ENCODE measurements around the gene RDH13.
"Not testable (repeated sequence)": the region's sequence is repeated elsewhere in the genome, so short reads cannot be mapped to it uniquely, and the experiment has no call there.

The RDH13 gene

DNA sequence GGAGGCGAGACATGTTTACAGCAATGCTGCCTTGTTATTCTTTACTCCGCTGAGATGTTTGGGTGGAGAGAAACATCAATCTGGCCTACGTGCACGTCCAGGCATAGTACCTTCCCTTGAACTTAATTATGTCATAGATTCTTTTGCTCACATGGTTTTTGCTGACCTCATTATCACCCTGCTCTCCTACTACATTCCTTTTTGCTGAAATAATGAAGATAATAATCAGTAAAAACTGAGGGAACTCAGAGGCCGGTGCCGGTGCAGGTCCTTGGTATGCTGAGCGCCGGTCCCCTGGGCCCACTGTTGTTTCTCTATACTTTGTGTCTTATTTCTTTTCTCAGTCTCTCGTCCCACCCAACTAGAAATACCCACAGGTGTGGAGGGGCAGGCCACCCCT lies 2.7 kb downstream of the RDH13 start:
- H3K4me3 ChIP-seq (ENCODE audit: low read length in 2 of 2); H3K9me3 ChIP-seq (ENCODE audit: control insufficient read depth in 2 of 2, low read length in 2 of 2); H3K9ac ChIP-seq (ENCODE audit: low read length in 2 of 2); H3K27me3 ChIP-seq (ENCODE audit: control insufficient read depth in 1 of 2, insufficient read depth in 2 of 2, low read length in 2 of 2); H3K27ac ChIP-seq (ENCODE audit: low read length); H3K4me1 ChIP-seq (ENCODE audit: control insufficient read depth, insufficient read depth, low read length): not testable (repeated sequence)
- peaks cover 13 to 19% of the 10 kb centered on the region in 2 donors for H3K36me3 ChIP-seq (ENCODE audit: control insufficient read depth in 2 of 2, insufficient read depth in 2 of 2, low read length in 2 of 2)

DNA sequence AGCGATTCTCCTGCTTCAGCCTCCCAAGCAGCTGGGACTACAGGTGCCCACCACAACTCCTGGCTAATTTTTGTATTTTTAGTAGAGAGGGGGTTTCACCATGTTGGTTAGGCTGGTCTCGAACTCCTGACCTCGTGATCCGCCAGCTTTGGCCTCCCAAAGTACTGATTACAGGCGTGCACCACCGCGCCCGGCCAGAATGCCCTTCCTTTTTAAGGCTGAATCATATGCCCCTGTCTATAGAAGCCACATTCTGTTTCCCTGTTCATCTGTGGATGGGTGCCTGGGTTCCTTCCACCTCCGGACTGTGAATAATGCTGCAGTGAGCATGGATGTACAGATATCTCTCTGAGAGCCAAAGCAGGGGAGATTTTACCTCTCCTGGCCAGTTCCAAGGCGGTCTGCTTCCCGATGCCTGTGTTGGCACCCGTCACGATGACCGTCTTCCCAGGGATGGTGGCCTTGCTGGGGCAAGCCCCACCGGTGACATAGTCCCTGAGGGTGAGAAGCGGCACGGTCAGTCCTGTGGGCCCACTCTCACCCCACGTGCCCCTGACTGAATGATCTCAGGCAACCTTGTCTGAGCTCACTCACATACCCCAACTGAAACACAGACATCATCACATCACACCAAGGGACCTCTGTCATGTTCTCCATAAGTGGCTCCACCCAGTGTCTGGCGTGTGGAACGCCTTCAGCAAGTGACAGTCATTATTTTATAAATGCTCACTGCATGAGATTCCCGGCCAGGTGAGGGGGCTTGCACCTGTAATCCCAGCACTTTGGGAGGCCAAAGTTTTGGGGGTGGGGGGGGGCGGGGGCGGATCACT lies 4.0 kb downstream of the RDH13 start:
- H3K4me3 ChIP-seq (ENCODE audit: low read length in 2 of 2) = no peak overlapping the region
- no peak overlapping the region for H3K27ac ChIP-seq (ENCODE audit: low read length)
- H3K27me3 ChIP-seq (ENCODE audit: control insufficient read depth in 1 of 2, insufficient read depth in 2 of 2, low read length in 2 of 2) = no peaks in the 10 kb centered on the region
- H3K9me3 ChIP-seq (ENCODE audit: control insufficient read depth in 2 of 2, low read length in 2 of 2) = no peaks in the 10 kb centered on the region
- peaks cover 5% of the 10 kb centered on the region for H3K4me1 ChIP-seq (ENCODE audit: control insufficient read depth, insufficient read depth, low read length)
- H3K36me3 ChIP-seq (ENCODE audit: control insufficient read depth in 2 of 2, insufficient read depth in 2 of 2, low read length in 2 of 2) = peaks cover 14 to 26% of the 10 kb centered on the region in 2 donors
- no peak overlapping the region for H3K9ac ChIP-seq (ENCODE audit: low read length in 2 of 2)

DNA sequence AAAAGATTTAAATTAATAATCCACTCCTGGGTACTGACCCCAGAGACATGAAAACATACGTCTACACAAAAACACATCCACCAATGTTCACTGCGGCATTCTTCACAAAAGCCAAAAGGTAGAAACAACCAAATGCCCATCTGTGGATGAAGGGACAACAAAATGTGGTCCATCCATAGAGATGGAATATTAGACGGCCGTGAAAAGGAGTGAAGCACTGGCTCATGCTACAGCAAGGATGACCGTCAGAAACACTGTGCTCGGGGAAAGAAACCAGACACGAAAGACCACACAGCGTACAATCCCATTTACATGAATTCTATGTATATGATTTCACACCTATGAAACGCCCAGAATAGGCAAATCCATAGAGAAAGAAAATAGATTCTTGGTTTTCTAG lies 6.1 kb downstream of the RDH13 start:
- Histone ChIP-seq H3K36me3 (ENCODE audit: control insufficient read depth in 2 of 2, insufficient read depth in 2 of 2, low read length in 2 of 2) (peaks cover 20 to 34% of the 10 kb centered on the region in 2 donors), H3K27ac (ENCODE audit: low read length) (no peak overlapping the region)

DNA sequence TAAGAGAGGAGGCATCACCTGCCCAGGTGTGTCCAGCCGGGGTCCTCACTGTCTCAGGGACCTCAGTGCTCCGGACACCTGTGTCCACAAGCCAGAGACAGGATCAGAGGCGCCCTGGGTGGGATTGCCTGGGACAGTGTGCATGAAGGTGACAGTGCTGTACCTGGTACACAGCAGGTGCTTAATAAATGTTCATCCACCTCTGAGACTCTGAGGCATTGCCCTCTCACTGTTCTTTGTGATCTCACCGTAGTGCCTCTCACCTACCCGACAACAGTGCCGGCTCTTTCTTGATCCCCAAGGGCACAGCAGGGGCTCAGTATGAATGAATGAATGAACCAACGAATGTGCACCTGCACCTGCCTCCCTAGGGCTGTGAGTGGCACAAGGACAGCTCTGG lies 9.2 kb downstream of the RDH13 start:
- peaks cover 18 to 41% of the 10 kb centered on the region in 2 donors for H3K36me3 ChIP-seq (ENCODE audit: control insufficient read depth in 2 of 2, insufficient read depth in 2 of 2, low read length in 2 of 2)
- H3K4me1 ChIP-seq (ENCODE audit: control insufficient read depth, insufficient read depth, low read length) = no peaks in the 10 kb centered on the region
- H3K27me3 ChIP-seq (ENCODE audit: control insufficient read depth in 1 of 2, insufficient read depth in 2 of 2, low read length in 2 of 2) = no peaks in the 10 kb centered on the region
- H3K9ac ChIP-seq (ENCODE audit: low read length in 2 of 2) = no peak overlapping the region
- no peaks in the 10 kb centered on the region for H3K9me3 ChIP-seq (ENCODE audit: control insufficient read depth in 2 of 2, low read length in 2 of 2)
- H3K27ac ChIP-seq (ENCODE audit: low read length) = no peak overlapping the region
- no peak overlapping the region for H3K4me3 ChIP-seq (ENCODE audit: low read length in 2 of 2)

More for the DNA sequence above, 6.1 kb downstream of the RDH13 start:
- H3K27me3 ChIP-seq (ENCODE audit: control insufficient read depth in 1 of 2, insufficient read depth in 2 of 2, low read length in 2 of 2) = no peaks in the 10 kb centered on the region
- no peak overlapping the region for H3K4me3 ChIP-seq (ENCODE audit: low read length in 2 of 2)
- H3K9me3 ChIP-seq (ENCODE audit: control insufficient read depth in 2 of 2, low read length in 2 of 2) = no peaks in the 10 kb centered on the region
- H3K4me1 ChIP-seq (ENCODE audit: control insufficient read depth, insufficient read depth, low read length) = peaks cover under 1% of the 10 kb centered on the region
- no peak overlapping the region for H3K9ac ChIP-seq (ENCODE audit: low read length in 2 of 2)

DNA sequence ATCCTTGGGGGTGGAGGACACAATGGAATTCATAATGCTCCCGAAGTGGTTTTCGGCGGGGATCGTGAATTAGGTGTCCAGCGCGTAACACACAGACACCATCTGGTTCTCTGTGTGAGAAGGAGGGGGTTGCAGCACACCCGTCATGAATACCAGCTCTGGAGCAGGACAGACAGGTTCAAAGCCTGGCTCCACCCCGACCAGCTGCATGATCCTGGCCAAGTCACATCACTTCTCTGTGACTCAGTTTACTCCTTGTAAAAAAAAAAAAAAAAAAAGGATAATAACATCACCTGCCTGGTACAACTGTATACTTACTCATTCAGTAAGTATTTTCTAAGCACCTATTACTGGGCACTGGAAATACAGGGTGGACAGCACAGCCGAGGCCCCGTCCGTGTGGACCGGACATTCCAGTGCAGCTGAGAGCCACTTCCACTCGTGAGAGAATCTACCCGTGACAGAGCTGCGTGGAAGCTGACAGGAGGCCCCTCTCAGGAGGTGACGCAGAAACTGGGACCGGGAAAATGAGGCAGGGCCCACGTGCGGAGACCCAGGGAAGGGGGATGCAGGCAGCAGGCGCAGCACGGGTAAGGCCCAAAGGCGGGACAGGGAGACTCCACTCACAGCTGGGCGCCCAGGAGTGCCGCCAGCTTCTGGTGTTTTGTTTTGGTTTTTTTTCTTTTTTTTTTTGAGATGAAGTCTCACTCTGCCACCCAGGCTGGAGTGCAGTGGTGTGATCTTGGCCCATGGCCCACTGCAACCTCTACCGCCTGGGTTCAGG lies 12.0 kb downstream of the RDH13 start:
- H3K27me3 ChIP-seq (ENCODE audit: control insufficient read depth in 1 of 2, insufficient read depth in 2 of 2, low read length in 2 of 2) = no peaks in the 10 kb centered on the region
- H3K27ac ChIP-seq (ENCODE audit: low read length) = no peak overlapping the region
- H3K9ac ChIP-seq (ENCODE audit: low read length in 2 of 2) = no peak overlapping the region
- no peaks in the 10 kb centered on the region for H3K4me1 ChIP-seq (ENCODE audit: control insufficient read depth, insufficient read depth, low read length)
- H3K36me3 ChIP-seq (ENCODE audit: control insufficient read depth in 2 of 2, insufficient read depth in 2 of 2, low read length in 2 of 2) = peaks cover 23 to 48% of the 10 kb centered on the region in 2 donors
- H3K9me3 ChIP-seq (ENCODE audit: control insufficient read depth in 2 of 2, low read length in 2 of 2) = no peaks in the 10 kb centered on the region
- no peak overlapping the region for H3K4me3 ChIP-seq (ENCODE audit: low read length in 2 of 2)

DNA sequence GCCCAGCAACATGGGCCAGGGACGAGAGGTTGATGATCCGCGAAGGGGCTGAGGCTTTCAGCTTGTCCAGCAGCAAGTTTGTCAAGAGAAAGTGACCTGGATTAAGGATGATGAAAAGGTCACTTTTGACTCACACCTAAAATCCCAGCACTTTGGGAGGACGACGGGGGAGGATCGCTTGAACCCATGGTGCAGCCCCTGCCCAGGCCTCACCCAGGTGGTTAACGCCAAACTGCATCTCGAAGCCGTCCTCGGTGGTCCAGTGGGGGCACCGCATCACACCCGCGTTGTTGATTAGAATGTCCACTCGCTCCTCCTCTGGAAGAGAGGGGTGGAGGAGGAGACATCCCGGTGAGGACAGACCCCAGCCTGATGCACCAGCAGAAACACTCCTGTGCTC lies 14.5 kb downstream of the RDH13 start:
- Histone ChIP-seq H3K27ac (ENCODE audit: low read length) (no peak overlapping the region), H3K4me3 (ENCODE audit: low read length in 2 of 2) (no peak overlapping the region), H3K9ac (ENCODE audit: low read length in 2 of 2) (no peak overlapping the region), H3K9me3 (ENCODE audit: control insufficient read depth in 2 of 2, low read length in 2 of 2) (no peaks in the 10 kb centered on the region), H3K36me3 (ENCODE audit: control insufficient read depth in 2 of 2, insufficient read depth in 2 of 2, low read length in 2 of 2) (peaks cover 29 to 46% of the 10 kb centered on the region in 2 donors), H3K4me1 (ENCODE audit: control insufficient read depth, insufficient read depth, low read length) (no peaks in the 10 kb centered on the region), H3K27me3 (ENCODE audit: control insufficient read depth in 1 of 2, insufficient read depth in 2 of 2, low read length in 2 of 2) (no peaks in the 10 kb centered on the region)

DNA sequence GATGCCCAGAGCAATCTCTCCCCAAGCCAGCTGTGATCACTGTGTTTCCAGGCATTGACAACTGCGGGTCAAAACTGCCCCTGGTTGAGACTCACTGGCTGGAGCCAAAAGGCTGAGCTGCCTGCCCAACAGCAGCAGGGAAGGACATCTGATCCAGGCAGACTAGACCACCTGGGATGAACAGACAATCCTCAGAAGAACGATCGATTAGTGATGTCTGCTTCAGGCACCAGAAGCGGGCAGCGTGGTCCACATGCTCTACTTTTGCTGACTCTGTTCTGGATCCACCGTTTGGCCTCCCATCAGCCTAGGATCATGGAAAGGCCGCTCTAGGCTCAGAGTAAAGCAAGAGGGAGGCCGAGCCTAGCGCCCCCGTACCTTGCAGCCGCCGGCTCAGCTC lies 15.0 kb downstream of the RDH13 start:
- no peak overlapping the region for H3K9ac ChIP-seq (ENCODE audit: low read length in 2 of 2)
- H3K36me3 ChIP-seq (ENCODE audit: control insufficient read depth in 2 of 2, insufficient read depth in 2 of 2, low read length in 2 of 2) = peaks cover 31 to 44% of the 10 kb centered on the region in 2 donors

DNA sequence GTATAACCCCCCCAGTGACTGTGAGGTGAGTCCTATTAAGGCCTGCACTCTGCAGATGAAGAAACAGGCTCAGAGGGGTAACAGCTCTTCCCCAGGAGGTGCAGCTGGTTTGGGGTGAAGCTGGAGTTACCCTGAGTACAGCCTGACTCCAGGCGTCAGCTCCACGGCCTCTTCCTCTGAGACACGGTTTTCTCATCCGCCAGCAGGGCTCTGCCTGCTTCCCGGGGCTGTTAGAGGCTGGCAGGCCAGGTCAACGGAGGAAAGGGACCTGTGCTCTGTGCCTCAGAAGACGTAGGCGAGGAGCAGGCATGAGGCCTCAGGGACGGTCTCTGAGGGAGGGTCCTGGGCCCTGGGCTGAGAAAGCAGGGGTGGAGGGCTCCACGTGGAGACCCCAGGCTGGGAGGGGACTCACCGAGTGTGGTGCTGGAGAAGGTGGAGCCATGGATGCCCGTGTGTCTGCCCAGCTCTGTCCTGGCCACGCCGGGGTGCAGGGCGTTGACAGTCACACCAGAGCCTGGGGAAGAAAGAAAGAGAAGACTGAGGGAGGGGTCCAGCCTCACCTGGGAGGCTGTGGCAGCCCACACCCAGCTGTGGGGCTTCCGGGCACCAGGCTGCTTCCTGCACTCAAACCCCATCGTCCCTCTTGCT lies 15.8 kb downstream of the RDH13 start:
- Histone ChIP-seq H3K9me3 (ENCODE audit: control insufficient read depth in 2 of 2, low read length in 2 of 2) (no peaks in the 10 kb centered on the region), H3K4me3 (ENCODE audit: low read length in 2 of 2) (no peak overlapping the region), H3K9ac (ENCODE audit: low read length in 2 of 2) (no peak overlapping the region), H3K4me1 (ENCODE audit: control insufficient read depth, insufficient read depth, low read length) (no peaks in the 10 kb centered on the region), H3K27me3 (ENCODE audit: control insufficient read depth in 1 of 2, insufficient read depth in 2 of 2, low read length in 2 of 2) (no peaks in the 10 kb centered on the region), H3K27ac (ENCODE audit: low read length) (no peak overlapping the region), H3K36me3 (ENCODE audit: control insufficient read depth in 2 of 2, insufficient read depth in 2 of 2, low read length in 2 of 2) (peaks cover 39 to 47% of the 10 kb centered on the region in 2 donors)

More for the DNA sequence above, 15.0 kb downstream of the RDH13 start:
- Histone ChIP-seq H3K4me1 (ENCODE audit: control insufficient read depth, insufficient read depth, low read length) (no peaks in the 10 kb centered on the region), H3K4me3 (ENCODE audit: low read length in 2 of 2) (no peak overlapping the region), H3K27ac (ENCODE audit: low read length) (no peak overlapping the region), H3K27me3 (ENCODE audit: control insufficient read depth in 1 of 2, insufficient read depth in 2 of 2, low read length in 2 of 2) (no peaks in the 10 kb centered on the region), H3K9me3 (ENCODE audit: control insufficient read depth in 2 of 2, low read length in 2 of 2) (no peaks in the 10 kb centered on the region)

DNA sequence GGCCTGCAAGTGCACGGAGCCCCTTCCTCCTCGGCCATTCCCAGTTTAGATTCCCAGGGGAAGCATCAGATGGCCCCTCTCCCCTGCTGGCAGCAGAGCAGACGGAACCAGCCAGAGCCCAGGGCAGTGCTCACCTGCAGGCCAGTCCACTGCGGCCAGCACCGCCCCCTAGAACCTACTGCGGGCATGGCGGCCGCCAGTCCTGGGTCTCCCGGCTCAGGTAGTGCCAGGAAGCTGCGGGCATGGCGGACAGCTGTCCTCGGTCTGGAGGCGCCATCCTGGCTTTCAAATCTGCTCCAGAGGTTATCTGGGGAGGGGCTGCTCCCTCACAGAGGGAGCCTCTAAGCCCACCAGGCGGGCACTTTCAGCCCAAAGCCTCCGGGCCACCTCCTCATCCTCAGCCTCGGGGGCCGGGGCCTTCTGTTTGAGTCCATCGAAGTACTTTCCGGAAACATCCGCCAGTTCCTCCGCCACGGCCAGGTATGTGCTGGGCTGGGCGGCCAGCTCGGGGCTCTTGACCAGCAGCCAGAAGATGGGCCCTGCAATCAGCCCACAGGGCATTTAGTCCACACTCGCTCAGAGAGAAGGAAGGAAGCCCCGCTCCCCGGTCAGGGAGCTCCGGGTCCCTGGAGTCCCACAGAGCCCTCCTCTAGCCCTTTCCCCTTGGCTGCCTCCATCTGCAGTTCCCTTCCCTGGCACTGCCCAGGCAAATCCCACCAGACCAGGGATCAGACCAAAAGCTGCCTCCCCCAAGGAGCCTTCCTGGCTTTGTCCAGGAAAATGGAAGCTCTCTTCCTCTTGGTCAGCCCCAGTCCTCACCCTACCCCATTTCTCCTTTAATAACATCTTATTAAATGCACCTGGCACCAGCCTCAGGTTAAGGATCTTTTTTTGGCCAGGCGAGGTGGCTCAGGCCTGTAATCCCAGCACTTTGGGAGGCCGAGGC lies 17.9 kb downstream of the RDH13 start:
- Histone ChIP-seq H3K27ac (ENCODE audit: low read length) (no peak overlapping the region), H3K36me3 (ENCODE audit: control insufficient read depth in 2 of 2, insufficient read depth in 2 of 2, low read length in 2 of 2) (peaks cover 39% of the 10 kb centered on the region in 2 donors), H3K4me1 (ENCODE audit: control insufficient read depth, insufficient read depth, low read length) (no peaks in the 10 kb centered on the region), H3K4me3 (ENCODE audit: low read length in 2 of 2) (no peak overlapping the region), H3K9me3 (ENCODE audit: control insufficient read depth in 2 of 2, low read length in 2 of 2) (no peaks in the 10 kb centered on the region), H3K9ac (ENCODE audit: low read length in 2 of 2) (no peak overlapping the region), H3K27me3 (ENCODE audit: control insufficient read depth in 1 of 2, insufficient read depth in 2 of 2, low read length in 2 of 2) (no peaks in the 10 kb centered on the region)

DNA sequence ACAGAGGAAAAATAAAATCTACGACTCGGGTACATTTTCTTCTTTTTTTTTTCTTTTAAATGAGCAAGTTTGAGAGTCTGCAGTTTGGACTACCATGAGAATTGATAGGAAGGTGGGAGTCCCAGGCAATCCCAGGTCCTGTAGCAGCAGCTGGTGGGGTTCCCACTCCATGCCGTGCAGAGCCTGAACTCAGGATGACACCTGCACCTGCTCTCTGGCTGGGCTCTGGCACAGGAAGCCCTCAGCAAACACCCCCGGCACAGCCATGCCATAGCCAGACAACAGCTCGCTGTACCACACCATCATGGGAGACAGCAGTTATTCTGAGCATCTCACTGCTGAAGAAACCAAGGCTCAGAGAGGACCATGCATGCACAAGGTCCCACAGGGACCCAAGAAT lies 18.7 kb downstream of the RDH13 start:
- no peaks in the 10 kb centered on the region for H3K27me3 ChIP-seq (ENCODE audit: control insufficient read depth in 1 of 2, insufficient read depth in 2 of 2, low read length in 2 of 2)
- no peak overlapping the region for H3K9ac ChIP-seq (ENCODE audit: low read length in 2 of 2)
- H3K9me3 ChIP-seq (ENCODE audit: control insufficient read depth in 2 of 2, low read length in 2 of 2) = no peaks in the 10 kb centered on the region
- peaks cover 39% of the 10 kb centered on the region in 2 donors for H3K36me3 ChIP-seq (ENCODE audit: control insufficient read depth in 2 of 2, insufficient read depth in 2 of 2, low read length in 2 of 2)
- no peak overlapping the region for H3K27ac ChIP-seq (ENCODE audit: low read length)
- H3K4me1 ChIP-seq (ENCODE audit: control insufficient read depth, insufficient read depth, low read length) = no peaks in the 10 kb centered on the region
- H3K4me3 ChIP-seq (ENCODE audit: low read length in 2 of 2) = no peak overlapping the region

Data from stomach smooth muscle (tissue), 2 donors.